ENCODE results near the gene DNAH2.

The DNAH2 gene

GRCh38 chr17:7818746-7819645 lies 101.5 kb downstream of the DNAH2 start:
- Histone ChIP-seq H3K36me3 (ENCODE audit: control insufficient read depth, insufficient read depth, low read length) (no peaks in the 10 kb centered on the region), H3K9me3 (ENCODE audit: control insufficient read depth, low read length) (no peaks in the 10 kb centered on the region), H3K4me1 (ENCODE audit: control insufficient read depth, insufficient read depth, low read length, poor library complexity, severe bottlenecking) (peaks cover 2% of the 10 kb centered on the region), H3K4me3 (ENCODE audit: extremely low read depth, insufficient read depth, low read length, poor library complexity, severe bottlenecking) (no peak overlapping the region), H3K27ac (ENCODE audit: low read depth, low read length, severe bottlenecking) (no peak overlapping the region)
- 93% methylated on average over 25 to 26 of the region's 27 CpGs for WGBS, 2 experiments (ENCODE audit: insufficient coverage in 2 of 2)

GRCh38 chr17:7820231-7820630 lies 102.7 kb downstream of the DNAH2 start:
- no peaks in the 10 kb centered on the region for H3K36me3 ChIP-seq (ENCODE audit: control insufficient read depth, insufficient read depth, low read length)
- H3K27ac ChIP-seq (ENCODE audit: low read depth, low read length, severe bottlenecking), result no peak overlapping the region
- H3K9me3 ChIP-seq (ENCODE audit: control insufficient read depth, low read length), result no peaks in the 10 kb centered on the region
- WGBS, 2 experiments (ENCODE audit: insufficient coverage in 2 of 2), result 74 to 85% methylated on average over 5 of the region's 5 CpGs
- peaks cover 2% of the 10 kb centered on the region for H3K4me1 ChIP-seq (ENCODE audit: control insufficient read depth, insufficient read depth, low read length, poor library complexity, severe bottlenecking)
- H3K4me3 ChIP-seq (ENCODE audit: extremely low read depth, insufficient read depth, low read length, poor library complexity, severe bottlenecking), result no peak overlapping the region

- H3K4me1 ChIP-seq (ENCODE audit: control insufficient read depth, insufficient read depth, low read length, poor library complexity, severe bottlenecking), result peaks cover under 1% of the 10 kb centered on the region
- no peaks in the 10 kb centered on the region for H3K9me3 ChIP-seq (ENCODE audit: control insufficient read depth, low read length)
- H3K4me3 ChIP-seq (ENCODE audit: extremely low read depth, insufficient read depth, low read length, poor library complexity, severe bottlenecking), result no peak overlapping the region
- H3K36me3 ChIP-seq (ENCODE audit: control insufficient read depth, insufficient read depth, low read length), result no peaks in the 10 kb centered on the region
- no peak overlapping the region for H3K27ac ChIP-seq (ENCODE audit: low read depth, low read length, severe bottlenecking)
- WGBS, 2 experiments (ENCODE audit: insufficient coverage in 2 of 2), result 78 to 85% methylated on average over 12 to 13 of the region's 14 CpGs
Measured at GRCh38 chr17:7822126-7822525, 104.6 kb downstream of the DNAH2 start.

GRCh38 chr17:7823581-7824001 lies 106.0 kb downstream of the DNAH2 start:
- Histone ChIP-seq H3K36me3 (ENCODE audit: control insufficient read depth, insufficient read depth, low read length) (no peaks in the 10 kb centered on the region), H3K4me1 (ENCODE audit: control insufficient read depth, insufficient read depth, low read length, poor library complexity, severe bottlenecking) (no peaks in the 10 kb centered on the region), H3K4me3 (ENCODE audit: extremely low read depth, insufficient read depth, low read length, poor library complexity, severe bottlenecking) (no peak overlapping the region), H3K9me3 (ENCODE audit: control insufficient read depth, low read length) (no peaks in the 10 kb centered on the region), H3K27ac (ENCODE audit: low read depth, low read length, severe bottlenecking) (no peak overlapping the region)
- 72 to 77% methylated on average over 17 to 20 of the region's 20 CpGs for WGBS, 2 experiments (ENCODE audit: insufficient coverage in 2 of 2)

GRCh38 chr17:7824021-7824924 lies 106.7 kb downstream of the DNAH2 start:
- no peaks in the 10 kb centered on the region for H3K4me1 ChIP-seq (ENCODE audit: control insufficient read depth, insufficient read depth, low read length, poor library complexity, severe bottlenecking)
- 89 to 92% methylated on average over 8 to 9 of the region's 9 CpGs for WGBS, 2 experiments (ENCODE audit: insufficient coverage in 2 of 2)
- H3K27ac ChIP-seq (ENCODE audit: low read depth, low read length, severe bottlenecking), result no peak overlapping the region
- H3K36me3 ChIP-seq (ENCODE audit: control insufficient read depth, insufficient read depth, low read length), result no peaks in the 10 kb centered on the region
- H3K4me3 ChIP-seq (ENCODE audit: extremely low read depth, insufficient read depth, low read length, poor library complexity, severe bottlenecking), result no peak overlapping the region
- no peaks in the 10 kb centered on the region for H3K9me3 ChIP-seq (ENCODE audit: control insufficient read depth, low read length)

GRCh38 chr17:7825206-7825990 lies 107.9 kb downstream of the DNAH2 start:
- Histone ChIP-seq H3K9me3 (ENCODE audit: control insufficient read depth, low read length) (no peaks in the 10 kb centered on the region), H3K4me1 (ENCODE audit: control insufficient read depth, insufficient read depth, low read length, poor library complexity, severe bottlenecking) (no peaks in the 10 kb centered on the region), H3K4me3 (ENCODE audit: extremely low read depth, insufficient read depth, low read length, poor library complexity, severe bottlenecking) (no peak overlapping the region), H3K36me3 (ENCODE audit: control insufficient read depth, insufficient read depth, low read length) (no peaks in the 10 kb centered on the region), H3K27ac (ENCODE audit: low read depth, low read length, severe bottlenecking) (no peak overlapping the region)
- WGBS, 2 experiments (ENCODE audit: insufficient coverage in 2 of 2), result 67 to 76% methylated on average over 9 to 11 of the region's 12 CpGs

- Histone ChIP-seq H3K4me3 (ENCODE audit: extremely low read depth, insufficient read depth, low read length, poor library complexity, severe bottlenecking) (no peak overlapping the region), H3K27ac (ENCODE audit: low read depth, low read length, severe bottlenecking) (no peak overlapping the region), H3K4me1 (ENCODE audit: control insufficient read depth, insufficient read depth, low read length, poor library complexity, severe bottlenecking) (peaks cover 9% of the 10 kb centered on the region), H3K9me3 (ENCODE audit: control insufficient read depth, low read length) (no peaks in the 10 kb centered on the region), H3K36me3 (ENCODE audit: control insufficient read depth, insufficient read depth, low read length) (no peaks in the 10 kb centered on the region)
- 88 to 96% methylated on average over 7 of the region's 8 CpGs for WGBS, 2 experiments (ENCODE audit: insufficient coverage in 2 of 2)
Measured at GRCh38 chr17:7830616-7831015, 113.1 kb downstream of the DNAH2 start.

- Histone ChIP-seq H3K36me3 (ENCODE audit: control insufficient read depth, insufficient read depth, low read length) (no peaks in the 10 kb centered on the region), H3K9me3 (ENCODE audit: control insufficient read depth, low read length) (no peaks in the 10 kb centered on the region), H3K4me1 (ENCODE audit: control insufficient read depth, insufficient read depth, low read length, poor library complexity, severe bottlenecking) (peaks cover 9% of the 10 kb centered on the region), H3K27ac (ENCODE audit: low read depth, low read length, severe bottlenecking) (no peak overlapping the region), H3K4me3 (ENCODE audit: extremely low read depth, insufficient read depth, low read length, poor library complexity, severe bottlenecking) (no peak overlapping the region)
- 84% methylated on average over 4 to 5 of the region's 7 CpGs for WGBS, 2 experiments (ENCODE audit: insufficient coverage in 2 of 2)
Measured at GRCh38 chr17:7831233-7831632, 113.7 kb downstream of the DNAH2 start.

- Histone ChIP-seq H3K4me1 (ENCODE audit: control insufficient read depth, insufficient read depth, low read length, poor library complexity, severe bottlenecking) (peaks cover 10% of the 10 kb centered on the region), H3K36me3 (ENCODE audit: control insufficient read depth, insufficient read depth, low read length) (no peaks in the 10 kb centered on the region), H3K27ac (ENCODE audit: low read depth, low read length, severe bottlenecking) (no peak overlapping the region), H3K4me3 (ENCODE audit: extremely low read depth, insufficient read depth, low read length, poor library complexity, severe bottlenecking) (no peak overlapping the region), H3K9me3 (ENCODE audit: control insufficient read depth, low read length) (no peaks in the 10 kb centered on the region)
- 84% methylated on average over 6 to 7 of the region's 10 CpGs for WGBS, 2 experiments (ENCODE audit: insufficient coverage in 2 of 2)
Measured at GRCh38 chr17:7832431-7832830, 114.9 kb downstream of the DNAH2 start.

Data from mesodermal cell (in vitro differentiated cells).